GM23248 (cell line): ENCODE measurements around the gene ZFAND6. TPM values are rescaled to one million over a fixed set of nuclear protein-coding genes. Genes with fewer than 3 reads are reported as not detected.

Source experiments
- DNase-seq: peaks from one replicate; pipeline ENCODE4 v3.0.0-alpha.2; 2015
- H2AFZ ChIP-seq: fragments of 200-600 bp; sonication (generic); 2 replicates; pipeline ENCODE4 v1.6.1; 2016; ENCODE audit warnings: antibody characterized with exemption
- H3F3A ChIP-seq: fragments of 200-600 bp; sonication (generic); 2 replicates; pipeline ENCODE4 v1.6.1; 2016; ENCODE audit warnings: mild to moderate bottlenecking, antibody characterized with exemption, mixed run types; ENCODE audit not compliant: insufficient read depth
- H3K27ac ChIP-seq: fragments of 200-600 bp; sonication (generic); 2 replicates; pipeline ENCODE4 v1.5.1; 2016; ENCODE audit warnings: mild to moderate bottlenecking
- H3K27me3 ChIP-seq: fragments of 200-600 bp; sonication (generic); replicated peaks from 2 replicates; pipeline ENCODE4 v1.6.1; 2016; ENCODE audit warnings: mild to moderate bottlenecking; ENCODE audit not compliant: insufficient read depth
- H3K36me3 ChIP-seq: fragments of 200-600 bp; sonication (generic); 2 replicates; pipeline ENCODE4 v1.6.1; 2016; ENCODE audit warnings: low read depth, mild to moderate bottlenecking
- H3K4me1 ChIP-seq: fragments of 200-600 bp; sonication (generic); 2 replicates; pipeline ENCODE4 v1.6.1; 2016; ENCODE audit warnings: mild to moderate bottlenecking; ENCODE audit not compliant: insufficient read depth
- H3K4me2 ChIP-seq: fragments of 200-600 bp; sonication (generic); one replicate; pipeline ENCODE4 v1.6.1; 2016; ENCODE audit warnings: mild to moderate bottlenecking; ENCODE audit not compliant: unreplicated experiment
- H3K4me3 ChIP-seq: fragments of 200-600 bp; sonication (generic); 2 replicates; pipeline ENCODE4 v1.5.1; 2016; ENCODE audit warnings: mild to moderate bottlenecking
- H3K79me2 ChIP-seq: fragments of 200-600 bp; sonication (generic); 2 replicates; pipeline ENCODE4 v1.6.1; 2016; ENCODE audit warnings: mild to moderate bottlenecking; ENCODE audit not compliant: insufficient read depth
- H3K9ac ChIP-seq: fragments of 200-600 bp; sonication (generic); 2 replicates; pipeline ENCODE4 v1.6.1; 2016; ENCODE audit warnings: mild to moderate bottlenecking
- H3K9me2 ChIP-seq: fragments of 200-600 bp; sonication (generic); 2 replicates; pipeline ENCODE4 v1.6.1; 2016; ENCODE audit warnings: mixed run types, mild to moderate bottlenecking, moderate library complexity; ENCODE audit not compliant: insufficient read depth
- H3K9me3 ChIP-seq: fragments of 200-600 bp; sonication (generic); one replicate; pipeline ENCODE4 v1.6.1; 2017; ENCODE audit warnings: low read depth
- H4K20me1 ChIP-seq: fragments of 200-600 bp; sonication (generic); 2 replicates; pipeline ENCODE4 v1.6.0; 2016; ENCODE audit not compliant: insufficient read depth
- EZH2 ChIP-seq: fragments of 200-600 bp; sonication (generic); IDR thresholded peaks from 2 replicates; pipeline ENCODE4 v1.6.1; 2018; ENCODE audit warnings: antibody characterized with exemption, mild to moderate bottlenecking; ENCODE audit not compliant: insufficient read depth, poor library complexity, severe bottlenecking
- EZH2phosphoT487 ChIP-seq: fragments of 200-600 bp; sonication (generic); IDR thresholded peaks from 2 replicates; pipeline ENCODE4 v1.6.1; 2018; ENCODE audit warnings: antibody characterized with exemption, moderate library complexity, mild to moderate bottlenecking, low read depth; ENCODE audit not compliant: insufficient read depth
- WGBS, 2 experiments: methylation state at CpG; one replicate each; pipeline ENCODE4 v1.1.6; 2015 to 2017; ENCODE audit warnings: low lambda C conversion rate in 2 of 2, low coverage in 1 of 2; ENCODE audit errors: missing lambda C conversion rate in 2 of 2; 5-methylcytosine and 5-hydroxymethylcytosine counted together
- in situ Hi-C: fragments of 300-500 bp; cut with MboI; formaldehyde crosslinking; loops from 2 replicates; pipeline ENCODE4 v1.15.0; 2020
- polyA plus RNA-seq: library from polyadenylated mRNA; unstranded; fragments of >200 nt; fragmentation: Nextera tagmentation; extraction: Ambion mirVana; gene quantifications from 2 replicates; pipeline ENCODE4 v1.2.1, GENCODE V29; 2016
- total RNA-seq: library from RNA; depleted of rRNA; stranded (reverse); fragments of >200 nt; shearing (Covaris generic); gene quantifications from 2 replicates; pipeline ENCODE4 v1.2.3, GENCODE V29; 2014

ZFAND6 gene
- total and polyA plus RNA-seq, 2 experiments from 2014 or later: 101 to 104 TPM

DNA sequence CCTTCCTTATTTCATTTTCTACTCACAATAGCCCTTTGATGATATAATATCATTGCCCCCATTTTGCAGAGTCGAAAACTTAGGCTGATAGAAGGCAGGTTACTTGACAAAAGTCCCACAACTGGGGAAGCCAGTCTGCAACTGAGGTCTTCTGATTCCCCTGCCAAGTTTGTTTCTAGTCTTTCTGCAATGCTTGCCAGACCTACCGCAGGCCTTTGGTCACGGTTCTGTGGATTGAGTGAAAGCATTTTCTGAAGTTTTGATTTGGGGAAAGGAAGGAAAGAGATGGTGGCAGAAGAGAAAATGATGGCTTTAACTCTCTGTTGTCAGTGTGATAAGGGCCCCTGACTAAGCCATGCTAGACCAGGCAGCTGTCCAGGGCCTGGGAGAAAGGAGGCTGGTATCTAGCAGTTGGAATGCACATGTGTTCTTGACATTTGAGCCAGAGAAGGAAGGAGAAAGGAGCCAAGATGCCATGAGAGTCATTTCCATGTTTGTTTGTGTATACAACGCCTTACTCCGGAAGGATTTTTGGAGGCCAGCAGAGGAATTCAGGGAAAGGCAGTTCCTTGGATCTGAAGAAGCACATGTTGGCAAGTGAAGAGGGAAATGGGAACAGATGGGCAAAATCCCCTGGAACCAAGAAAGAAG, 123.3 kb downstream of the ZFAND6 start:
- H3K4me2 ChIP-seq: peak overlapping the region; percentile 33
- peak; percentile 76 for DNase-seq

DNA sequence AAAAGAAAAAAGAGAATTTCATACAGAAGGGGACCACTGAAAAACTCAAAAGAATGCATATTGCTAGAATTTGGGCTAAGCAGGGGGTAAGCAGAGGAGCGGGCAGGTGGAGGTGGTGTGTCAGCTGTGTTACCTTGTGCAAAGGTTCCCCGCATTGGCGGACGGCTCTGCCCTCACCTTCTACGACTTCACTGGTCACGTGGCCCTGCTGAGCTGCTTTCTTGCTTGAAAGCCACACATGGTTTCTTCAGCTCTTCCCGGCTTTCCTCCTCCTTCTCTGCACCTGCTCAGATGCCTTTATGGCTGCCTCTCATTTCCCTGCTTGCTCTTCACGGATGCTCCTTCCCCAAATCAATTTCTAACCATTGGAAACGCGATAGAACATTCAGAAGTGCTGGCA, 123.8 kb downstream of the ZFAND6 start:
- 82 to 87% methylated on average over 10 of the region's 10 CpGs for WGBS, 2 experiments
- H3K36me3 ChIP-seq: no peaks in the 10 kb centered on the region
- no peak for DNase-seq

More for the DNA sequence above, 123.3 kb downstream of the ZFAND6 start:
- TF ChIP-seq EZH2: no peak
- TF ChIP-seq EZH2phosphoT487: no peak
- peaks cover 27% of the 10 kb centered on the region for H3F3A ChIP-seq
- H3K27ac ChIP-seq: no peak overlapping the region
- 23 to 35% methylated on average over 5 of the region's 5 CpGs for WGBS, 2 experiments
- no peaks in the 10 kb centered on the region for H4K20me1 ChIP-seq
- in situ Hi-C loops: no loop called here
- H3K27me3 ChIP-seq: no peaks in the 10 kb centered on the region
- no peaks in the 10 kb centered on the region for H3K9me2 ChIP-seq
- H3K9me3 ChIP-seq: no peaks in the 10 kb centered on the region
- no peak overlapping the region for H3K9ac ChIP-seq
- peaks cover 23% of the 10 kb centered on the region for H3K4me1 ChIP-seq
- H2AFZ ChIP-seq: no peak overlapping the region
- no peaks in the 10 kb centered on the region for H3K79me2 ChIP-seq
- no peaks in the 10 kb centered on the region for H3K36me3 ChIP-seq
- no peak overlapping the region for H3K4me3 ChIP-seq

DNA sequence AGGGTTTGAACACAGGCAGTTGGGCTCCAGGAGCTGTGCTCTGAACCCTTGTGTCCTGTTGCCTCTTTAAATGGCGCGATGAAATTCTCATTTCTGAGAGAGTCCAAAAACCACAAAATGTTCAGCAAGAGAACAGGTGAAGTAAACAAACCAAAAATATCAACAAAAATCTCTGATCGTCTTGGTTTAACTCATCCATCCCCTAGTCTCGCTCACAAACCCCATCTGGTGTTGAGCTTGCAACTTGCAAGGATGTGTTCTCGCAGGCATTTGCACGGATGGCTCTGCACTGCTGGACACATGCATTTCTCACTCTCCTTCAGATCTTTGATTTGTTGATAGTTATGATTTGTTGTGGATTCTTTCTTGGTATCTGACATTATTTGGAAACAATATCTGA, 124.4 kb downstream of the ZFAND6 start:
- in situ Hi-C loops: no loop called here
- TF ChIP-seq EZH2: no peak
- no peak for TF ChIP-seq EZH2phosphoT487
- Histone ChIP-seq H3K27ac (no peak overlapping the region), H3K9me3 (no peaks in the 10 kb centered on the region), H3K27me3 (no peaks in the 10 kb centered on the region), H2AFZ (no peak overlapping the region), H4K20me1 (no peaks in the 10 kb centered on the region), H3K4me1 (peaks cover 19% of the 10 kb centered on the region), H3K9ac (no peak overlapping the region), H3K4me3 (no peak overlapping the region), H3K36me3 (no peaks in the 10 kb centered on the region), H3K9me2 (no peaks in the 10 kb centered on the region), H3F3A (peaks cover 17% of the 10 kb centered on the region), H3K79me2 (no peaks in the 10 kb centered on the region), H3K4me2 (no peak overlapping the region)
- 81 to 82% methylated on average over 6 of the region's 6 CpGs for whole genome bisulfite sequencing, 2 experiments
- peak; percentile 21 for DNase-seq

More for the DNA sequence above, 123.8 kb downstream of the ZFAND6 start:
- TF ChIP-seq EZH2phosphoT487: no peak
- no peak for TF ChIP-seq EZH2
- in situ Hi-C loops: no loop called here
- Histone ChIP-seq H3K79me2 (no peaks in the 10 kb centered on the region), H2AFZ (no peak overlapping the region), H4K20me1 (no peaks in the 10 kb centered on the region), H3F3A (peaks cover 21% of the 10 kb centered on the region), H3K4me2 (no peak overlapping the region), H3K9me2 (no peaks in the 10 kb centered on the region), H3K4me3 (no peak overlapping the region), H3K9ac (no peak overlapping the region), H3K27ac (no peak overlapping the region), H3K4me1 (peaks cover 23% of the 10 kb centered on the region), H3K9me3 (no peaks in the 10 kb centered on the region), H3K27me3 (no peaks in the 10 kb centered on the region)

DNA sequence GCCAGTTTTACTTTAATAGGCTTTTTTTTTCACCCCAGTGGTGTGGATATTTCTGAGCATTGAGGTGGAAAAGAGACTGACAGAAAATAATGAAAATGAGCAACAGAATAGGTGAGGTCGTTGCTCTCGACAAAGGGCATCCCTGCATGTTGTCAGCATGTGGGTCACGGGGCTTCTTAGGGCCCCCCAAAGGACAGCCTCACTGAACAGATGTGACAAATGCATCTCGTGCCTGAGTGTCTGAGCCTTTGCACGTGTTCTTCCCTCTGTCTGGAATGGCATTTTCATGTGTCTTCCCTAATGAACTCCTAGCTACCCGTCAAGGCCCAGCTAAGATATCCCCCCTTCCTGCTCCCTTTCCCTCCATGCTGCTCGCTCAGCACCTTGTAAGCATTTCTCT, 125.1 kb downstream of the ZFAND6 start:
- Histone ChIP-seq H3K4me3 (no peak overlapping the region), H3K36me3 (no peaks in the 10 kb centered on the region), H3K4me1 (peaks cover 14% of the 10 kb centered on the region), H3K9ac (no peak overlapping the region), H2AFZ (no peak overlapping the region), H3F3A (peaks cover 15% of the 10 kb centered on the region), H3K9me3 (no peaks in the 10 kb centered on the region), H3K27ac (no peak overlapping the region), H3K79me2 (no peaks in the 10 kb centered on the region), H3K4me2 (no peak overlapping the region), H4K20me1 (no peaks in the 10 kb centered on the region), H3K27me3 (no peaks in the 10 kb centered on the region), H3K9me2 (no peaks in the 10 kb centered on the region)
- 97% methylated on average over 7 of the region's 7 CpGs for WGBS, 2 experiments
- in situ Hi-C loops: no loop called here
- no peak for DNase-seq
- no peak for TF ChIP-seq EZH2phosphoT487
- TF ChIP-seq EZH2: no peak

DNA sequence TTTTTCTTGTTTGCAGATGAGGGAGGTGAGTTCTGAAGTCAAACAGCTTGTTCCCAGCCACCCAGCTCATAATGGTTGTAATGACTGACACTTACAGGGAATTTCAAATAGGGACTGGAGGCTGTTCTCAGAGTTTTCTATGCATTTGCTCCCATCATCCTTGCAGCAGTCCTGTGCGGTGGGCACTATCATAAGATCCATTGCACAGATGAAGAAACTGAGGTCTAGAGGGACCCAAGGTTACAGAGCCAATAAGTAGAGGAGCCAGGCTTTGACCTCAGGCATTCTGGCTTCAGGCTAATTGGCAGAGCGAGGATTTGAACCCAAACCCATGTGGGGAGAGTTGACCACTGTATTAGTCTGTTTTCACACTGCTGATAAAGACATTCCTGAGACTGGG, 125.7 kb downstream of the ZFAND6 start:
- Histone ChIP-seq H3K9ac (no peak overlapping the region), H3K9me3 (no peaks in the 10 kb centered on the region), H2AFZ (no peak overlapping the region), H3F3A (peaks cover 15% of the 10 kb centered on the region), H3K9me2 (no peaks in the 10 kb centered on the region), H3K79me2 (no peaks in the 10 kb centered on the region), H3K36me3 (no peaks in the 10 kb centered on the region), H3K27ac (no peak overlapping the region), H3K27me3 (no peaks in the 10 kb centered on the region), H3K4me3 (no peak overlapping the region), H4K20me1 (no peaks in the 10 kb centered on the region), H3K4me1 (peaks cover 12% of the 10 kb centered on the region), H3K4me2 (no peak overlapping the region)
- TF ChIP-seq EZH2phosphoT487: no peak
- no peak for TF ChIP-seq EZH2
- WGBS, 2 experiments: 67 to 74% methylated on average over 2 of the region's 2 CpGs
- DNase-seq: no peak
- in situ Hi-C loops: no loop called here
